Neural progenitor cell (in vitro differentiated cells): ENCODE data around the gene TXNDC17. TPM values are rescaled to one million over a fixed set of nuclear protein-coding genes. Genes with fewer than 3 reads are reported as not detected.
"Not testable (repeated sequence)": the region's sequence is repeated elsewhere in the genome, so short reads cannot be mapped to it uniquely, and the experiment has no call there.

Experiments
- DNase-seq: peaks from one replicate; pipeline ENCODE4 v3.0.0-alpha.2; 2016; ENCODE audit warnings: low spot score
- H2AFZ ChIP-seq: fragments of 200-600 bp; sonication (generic); replicated peaks from 2 replicates; pipeline ENCODE4 v1.6.1; 2016; ENCODE audit warnings: antibody characterized with exemption
- H3F3A ChIP-seq: fragments of 200-600 bp; sonication (generic); 2 replicates; pipeline ENCODE4 v1.6.1; 2016; ENCODE audit warnings: antibody characterized with exemption, low read depth
- H3K27ac ChIP-seq: fragments of 200-600 bp; sonication (generic); 2 replicates; pipeline ENCODE4 v1.5.1; 2016; ENCODE audit warnings: mild to moderate bottlenecking
- H3K27me3 ChIP-seq: fragments of 200-600 bp; sonication (generic); 2 replicates; pipeline ENCODE4 v1.6.1; 2016; ENCODE audit warnings: mild to moderate bottlenecking, moderate library complexity
- H3K36me3 ChIP-seq: fragments of 200-600 bp; sonication (generic); 2 replicates; pipeline ENCODE4 v1.5.1; 2016
- H3K4me1 ChIP-seq: fragments of 200-600 bp; sonication (generic); 2 replicates; pipeline ENCODE4 v1.6.1; 2016; ENCODE audit warnings: mixed run types
- H3K4me2 ChIP-seq: fragments of 200-600 bp; sonication (generic); 2 replicates; pipeline ENCODE4 v1.6.1; 2016
- H3K4me3 ChIP-seq: fragments of 200-600 bp; sonication (generic); 2 replicates; pipeline ENCODE4 v1.5.1; 2016
- H3K79me2 ChIP-seq: fragments of 200-600 bp; sonication (generic); 2 replicates; pipeline ENCODE4 v1.6.1; 2016; ENCODE audit warnings: low read depth
- H3K9ac ChIP-seq: fragments of 200-600 bp; sonication (generic); 2 replicates; pipeline ENCODE4 v1.6.1; 2016
- H3K9me3 ChIP-seq: fragments of 200-600 bp; sonication (generic); 2 replicates; pipeline ENCODE4 v1.5.1; 2016; ENCODE audit warnings: low read depth
- H4K20me1 ChIP-seq: fragments of 200-600 bp; sonication (generic); 2 replicates; pipeline ENCODE4 v1.6.1; 2016; ENCODE audit warnings: low read depth
- H3K27ac Mint-ChIP-seq: 3 replicates; pipeline ENCODE4 v1.8.0; 2021; ENCODE audit warnings: mixed read lengths
- H3K27me3 Mint-ChIP-seq: 2 replicates; pipeline ENCODE4 v1.8.0; 2022; ENCODE audit warnings: low read depth, mild to moderate bottlenecking, inconsistent platforms, moderate library complexity, mixed read lengths; ENCODE audit not compliant: insufficient read depth
- H3K36me3 Mint-ChIP-seq: 3 replicates; pipeline ENCODE4 v1.8.0; 2021; ENCODE audit warnings: mixed read lengths
- H3K4me1 Mint-ChIP-seq: 3 replicates; pipeline ENCODE4 v1.8.0; 2021; ENCODE audit warnings: mixed read lengths
- H3K4me3 Mint-ChIP-seq: 3 replicates; pipeline ENCODE4 v1.8.0; 2021; ENCODE audit warnings: mild to moderate bottlenecking, moderate library complexity, mixed read lengths
- H3K9me3 Mint-ChIP-seq: 3 replicates; pipeline ENCODE4 v1.8.0; 2020; ENCODE audit warnings: mixed read lengths
- CTCF ChIP-seq: fragments of 200-600 bp; sonication (generic); IDR thresholded peaks from 2 replicates; pipeline ENCODE4 v1.5.1; 2017; ENCODE audit warnings: antibody characterized with exemption, mild to moderate bottlenecking
- EZH2 ChIP-seq: fragments of 200-600 bp; sonication (generic); IDR thresholded peaks from 2 replicates; pipeline ENCODE4 v1.6.1; 2017; ENCODE audit warnings: antibody characterized with exemption, mild to moderate bottlenecking, moderate library complexity
- EZH2phosphoT487 ChIP-seq: fragments of 200-600 bp; sonication (generic); IDR thresholded peaks from 2 replicates; pipeline ENCODE4 v1.6.1; 2017; ENCODE audit warnings: antibody characterized with exemption
- total RNA-seq: library from RNA; depleted of rRNA; stranded (reverse); fragments of >200 nt; gene quantifications from 2 replicates; pipeline ENCODE4 v1.2.3, GENCODE V29; 2015; ENCODE audit warnings: low replicate concordance

Gene TXNDC17
- total RNA-seq, 1 donor from 2014 or later = 175 TPM

- peak overlapping the region; percentile 81 for H3K4me3 ChIP-seq
- H3F3A ChIP-seq = peaks cover 33% of the 10 kb centered on the region
- peaks cover 51% of the 10 kb centered on the region for H3K79me2 ChIP-seq
- Mint-ChIP-seq H3K4me1 (peaks cover 51% of the 10 kb centered on the region), H3K4me3 (peak overlapping the region; percentile 60), H3K9me3 (no peaks in the 10 kb centered on the region), H3K27me3 (peaks cover 24% of the 10 kb centered on the region), H3K27ac (no peak overlapping the region), H3K36me3 (peaks cover 3% of the 10 kb centered on the region)
- H3K27ac ChIP-seq = no peak overlapping the region
- no peaks in the 10 kb centered on the region for H3K36me3 ChIP-seq
- H3K9me3 ChIP-seq = no peaks in the 10 kb centered on the region
- H4K20me1 ChIP-seq = peaks cover 39% of the 10 kb centered on the region
- no peak overlapping the region for H3K9ac ChIP-seq
- no peak overlapping the region for H2AFZ ChIP-seq
- peak; percentile 32 for DNase-seq
- H3K4me1 ChIP-seq = peaks cover 40% of the 10 kb centered on the region
- H3K27me3 ChIP-seq = peaks cover 44% of the 10 kb centered on the region
- TF ChIP-seq CTCF = no peak
- TF ChIP-seq EZH2 = no peak
- TF ChIP-seq EZH2phosphoT487 = no peak
- H3K4me2 ChIP-seq = peak overlapping the region; percentile 90
Measured at GRCh38 chr17:6651919-6652452, 11.1 kb downstream of the TXNDC17 start.

GRCh38 chr17:6654841-6655731 lies 14.2 kb downstream of the TXNDC17 start:
- peaks cover 1% of the 10 kb centered on the region for H3K36me3 Mint-ChIP-seq
- Histone ChIP-seq H3K9ac (no peak overlapping the region), H3K4me3 (peak overlapping the region; percentile 81)

GRCh38 chr17:6655732-6656361 lies 15.0 kb downstream of the TXNDC17 start:
- not testable (repeated sequence) for H3K27ac ChIP-seq, H3K36me3 Mint-ChIP-seq, H3K36me3 ChIP-seq, H4K20me1 ChIP-seq, DNase-seq, H3K9me3 ChIP-seq, H3K9me3 Mint-ChIP-seq, H3K27ac Mint-ChIP-seq, H2AFZ ChIP-seq, H3K9ac ChIP-seq
- Mint-ChIP-seq H3K4me1 (peaks cover 36% of the 10 kb centered on the region), H3K4me3 (peak overlapping the region; percentile 85), H3K27me3 (peaks cover 50% of the 10 kb centered on the region)
- Histone ChIP-seq H3K4me2 (peak overlapping the region; percentile 90), H3K27me3 (peaks cover 77% of the 10 kb centered on the region), H3F3A (peaks cover 26% of the 10 kb centered on the region), H3K4me3 (peak overlapping the region; percentile 81), H3K4me1 (peaks cover 33% of the 10 kb centered on the region), H3K79me2 (peaks cover 14% of the 10 kb centered on the region)
- peak; percentile 70 for TF ChIP-seq EZH2

More at GRCh38 chr17:6654841-6655731, 14.2 kb downstream of the TXNDC17 start:
- H3K27me3 ChIP-seq = peaks cover 69% of the 10 kb centered on the region
- H3K9me3 ChIP-seq = no peaks in the 10 kb centered on the region
- no peaks in the 10 kb centered on the region for H3K36me3 ChIP-seq
- Mint-ChIP-seq H3K4me1 (peaks cover 40% of the 10 kb centered on the region), H3K27ac (no peak overlapping the region), H3K27me3 (peaks cover 43% of the 10 kb centered on the region), H3K4me3 (peak overlapping the region; percentile 84), H3K9me3 (peaks cover 2% of the 10 kb centered on the region)
- H3F3A ChIP-seq = peaks cover 30% of the 10 kb centered on the region
- H3K4me1 ChIP-seq = peaks cover 36% of the 10 kb centered on the region
- H4K20me1 ChIP-seq = peaks cover 12% of the 10 kb centered on the region
- DNase-seq = peak; percentile 79
- H3K4me2 ChIP-seq = peak overlapping the region; percentile 90
- H2AFZ ChIP-seq = peak overlapping the region; percentile 22
- no peak for TF ChIP-seq EZH2phosphoT487
- TF ChIP-seq CTCF = no peak
- peak; percentile 43 for TF ChIP-seq EZH2
- H3K27ac ChIP-seq = no peak overlapping the region
- peaks cover 22% of the 10 kb centered on the region for H3K79me2 ChIP-seq
